Astrocyte (in vitro differentiated cells and primary cell): ENCODE data around the gene MRTFB. TPM values are rescaled to one million over a fixed set of nuclear protein-coding genes. Genes with fewer than 3 reads are reported as not detected.
A peak's percentile ranks its signal among the peaks of the same experiment; 100 is the strongest.

ENCODE experiments used
- DNase-seq: peaks from one replicate; pipeline ENCODE4 v3.0.0-alpha.2; 2010; ENCODE audit warnings: low read depth
- FAIRE-seq: peaks from 2 replicates; lab custom pipeline; 2011; peaks lifted over from hg19 to GRCh38; lab: Jason Lieb, UNC
- H2AFZ ChIP-seq: 2 replicates; pipeline ENCODE4 v1.6.0; 2012; ENCODE audit warnings: low read depth, low read length, inconsistent platforms
- H3K27ac ChIP-seq: 2 replicates; pipeline ENCODE4 v1.5.1; 2011; ENCODE audit warnings: low read depth, low read length, inconsistent platforms
- H3K27me3 ChIP-seq: 2 replicates; pipeline ENCODE4 v1.6.0; 2011; ENCODE audit warnings: low read length, inconsistent platforms; ENCODE audit not compliant: insufficient read depth
- H3K36me3 ChIP-seq: 2 replicates; pipeline ENCODE4 v1.5.1; 2011; ENCODE audit warnings: low read length, inconsistent platforms; ENCODE audit not compliant: insufficient read depth
- H3K4me1 ChIP-seq: 2 replicates; pipeline ENCODE4 v1.5.1; 2011; ENCODE audit warnings: low read length, inconsistent platforms; ENCODE audit not compliant: insufficient read depth
- H3K4me2 ChIP-seq: 2 replicates; pipeline ENCODE4 v1.6.0; 2012; ENCODE audit warnings: low read length, inconsistent platforms
- H3K4me3 ChIP-seq: 2 replicates; pipeline ENCODE4 v1.5.1; 2011; ENCODE audit warnings: low read depth, mild to moderate bottlenecking, low read length, inconsistent platforms; ENCODE audit not compliant: insufficient read depth
- H3K79me2 ChIP-seq: 2 replicates; pipeline ENCODE4 v1.6.0; 2012; ENCODE audit warnings: mild to moderate bottlenecking, low read length, inconsistent platforms; ENCODE audit not compliant: insufficient read depth
- H3K9ac ChIP-seq: 2 replicates; pipeline ENCODE4 v1.6.0; 2012; ENCODE audit warnings: mild to moderate bottlenecking, low read length, inconsistent platforms
- H3K9me3 ChIP-seq: 2 replicates; pipeline ENCODE4 v1.5.1; 2012; ENCODE audit warnings: low read depth, mild to moderate bottlenecking, low read length, inconsistent platforms; ENCODE audit not compliant: insufficient read depth
- H4K20me1 ChIP-seq: 2 replicates; pipeline ENCODE4 v1.6.0; 2012; ENCODE audit warnings: low read length, inconsistent platforms; ENCODE audit not compliant: insufficient read depth
- H3K27ac Mint-ChIP-seq: one replicate; pipeline ENCODE4 v1.8.0; 2021; ENCODE audit warnings: mild to moderate bottlenecking, mixed read lengths; ENCODE audit not compliant: unreplicated experiment
- H3K27me3 Mint-ChIP-seq: one replicate; pipeline ENCODE4 v1.8.0; 2021; ENCODE audit warnings: low read depth, mixed read lengths; ENCODE audit not compliant: unreplicated experiment
- H3K36me3 Mint-ChIP-seq: one replicate; pipeline ENCODE4 v1.8.0; 2021; ENCODE audit warnings: low read depth, mixed read lengths; ENCODE audit not compliant: unreplicated experiment
- H3K4me1 Mint-ChIP-seq: one replicate; pipeline ENCODE4 v1.8.0; 2021; ENCODE audit warnings: low read depth, mixed read lengths; ENCODE audit not compliant: unreplicated experiment
- H3K4me3 Mint-ChIP-seq: one replicate; pipeline ENCODE4 v1.8.0; 2021; ENCODE audit warnings: mild to moderate bottlenecking, moderate library complexity, mixed read lengths; ENCODE audit not compliant: unreplicated experiment
- H3K9me3 Mint-ChIP-seq: one replicate; pipeline ENCODE4 v1.8.0; 2021; ENCODE audit warnings: mild to moderate bottlenecking, mixed read lengths; ENCODE audit not compliant: unreplicated experiment
- EZH2 ChIP-seq: IDR thresholded peaks from 2 replicates; pipeline ENCODE4 v1.6.1; 2012; ENCODE audit warnings: mild to moderate bottlenecking, low read length, inconsistent platforms; ENCODE audit not compliant: insufficient read depth
- total RNA-seq: library from RNA; stranded (reverse); gene quantifications from 2 replicates; pipeline ENCODE4 v1.2.1, GENCODE V29; 2021
- TF ChIP-seq, protein P1 (sequence below): IDR thresholded peaks from 2 replicates; pipeline ENCODE4 v1.5.1; 2011; ENCODE audit warnings: low read depth, mild to moderate bottlenecking, inconsistent platforms, low read length, moderate library complexity; ENCODE audit not compliant: insufficient read depth

Gene MRTFB
- total RNA-seq, 1 donor from 2014 or later = 32.5 TPM

DNA sequence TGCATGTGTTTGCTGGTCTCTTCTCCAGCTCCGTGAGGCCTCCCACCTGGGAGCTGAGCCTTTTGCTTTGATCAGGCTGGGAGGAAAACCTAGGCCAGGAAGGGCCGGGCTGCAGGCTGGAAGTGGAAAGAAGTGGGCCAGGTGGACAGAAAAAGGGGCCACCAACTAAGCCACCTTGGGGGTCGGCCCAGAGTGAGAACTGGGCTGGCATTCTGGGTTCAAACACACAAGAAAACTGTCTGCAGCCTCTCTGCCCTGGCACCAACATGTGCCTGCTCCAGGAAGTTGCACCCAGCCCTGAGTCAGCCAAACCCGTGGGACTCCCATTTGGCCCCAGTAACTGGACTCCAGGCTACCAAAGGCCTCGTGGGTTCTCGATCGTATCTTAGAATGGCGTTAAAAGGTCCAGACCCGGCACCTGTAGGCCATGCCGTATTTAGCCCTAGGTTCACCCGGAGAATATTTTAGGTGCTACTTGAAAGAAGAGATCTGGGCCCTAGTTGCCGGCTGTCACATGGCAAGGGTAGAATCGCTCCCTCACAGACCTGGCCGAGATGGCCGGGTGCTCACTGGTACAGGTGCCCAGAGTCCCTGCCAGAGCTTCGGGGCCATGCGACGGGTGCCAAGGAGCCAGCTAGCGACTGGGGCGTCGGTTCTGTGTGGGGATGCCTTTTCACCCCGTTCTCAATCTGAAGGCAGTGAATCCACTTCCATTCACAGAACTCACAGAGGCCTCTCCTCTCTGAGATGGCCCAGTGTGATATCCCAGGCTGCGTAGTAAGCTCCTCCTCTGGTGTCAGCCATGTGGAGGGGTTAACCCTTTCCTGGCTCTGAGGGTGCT lies 236.6 kb downstream of the MRTFB start:
- Histone ChIP-seq H3K9me3 (no peaks in the 10 kb centered on the region), H3K4me2 (no peak overlapping the region), H3K27me3 (no peaks in the 10 kb centered on the region), H3K36me3 (no peaks in the 10 kb centered on the region), H2AFZ (no peak overlapping the region), H3K4me1 (peaks cover 14% of the 10 kb centered on the region), H3K27ac (no peak overlapping the region), H4K20me1 (peaks cover 79% of the 10 kb centered on the region), H3K9ac (no peak overlapping the region), H3K79me2 (peaks cover 80% of the 10 kb centered on the region), H3K4me3 (no peak overlapping the region)
- Mint-ChIP-seq H3K36me3 (peaks cover 7% of the 10 kb centered on the region), H3K4me3 (no peak overlapping the region), H3K27ac (peak overlapping the region; percentile 18), H3K27me3 (no peaks in the 10 kb centered on the region), H3K9me3 (no peaks in the 10 kb centered on the region), H3K4me1 (peaks cover 54% of the 10 kb centered on the region)
- no peak for DNase-seq
- TF ChIP-seq EZH2 = no peak
- no peak for FAIRE-seq

DNA sequence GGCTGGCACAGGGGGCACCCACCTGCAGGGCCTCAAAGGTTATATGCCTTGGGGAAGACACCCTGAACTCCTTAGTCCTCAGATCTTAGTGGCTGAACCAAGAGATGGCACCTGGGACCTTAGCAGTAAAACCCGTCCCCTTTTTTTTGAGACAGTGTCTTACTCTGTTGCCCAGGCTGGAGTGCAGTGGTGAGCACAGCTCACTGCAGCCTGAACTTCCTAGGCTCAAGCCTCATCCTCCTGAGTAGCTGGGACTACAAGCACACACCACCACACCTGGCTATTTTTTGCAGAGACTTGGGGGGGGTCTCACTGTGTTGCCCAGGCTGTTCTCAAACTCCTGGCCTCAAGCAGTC lies 237.2 kb downstream of the MRTFB start:
- H3K4me3 Mint-ChIP-seq = no peak overlapping the region
- H3K4me1 ChIP-seq = peaks cover 14% of the 10 kb centered on the region
- TF ChIP-seq EZH2 = no peak
- TF ChIP-seq, protein P1, sequence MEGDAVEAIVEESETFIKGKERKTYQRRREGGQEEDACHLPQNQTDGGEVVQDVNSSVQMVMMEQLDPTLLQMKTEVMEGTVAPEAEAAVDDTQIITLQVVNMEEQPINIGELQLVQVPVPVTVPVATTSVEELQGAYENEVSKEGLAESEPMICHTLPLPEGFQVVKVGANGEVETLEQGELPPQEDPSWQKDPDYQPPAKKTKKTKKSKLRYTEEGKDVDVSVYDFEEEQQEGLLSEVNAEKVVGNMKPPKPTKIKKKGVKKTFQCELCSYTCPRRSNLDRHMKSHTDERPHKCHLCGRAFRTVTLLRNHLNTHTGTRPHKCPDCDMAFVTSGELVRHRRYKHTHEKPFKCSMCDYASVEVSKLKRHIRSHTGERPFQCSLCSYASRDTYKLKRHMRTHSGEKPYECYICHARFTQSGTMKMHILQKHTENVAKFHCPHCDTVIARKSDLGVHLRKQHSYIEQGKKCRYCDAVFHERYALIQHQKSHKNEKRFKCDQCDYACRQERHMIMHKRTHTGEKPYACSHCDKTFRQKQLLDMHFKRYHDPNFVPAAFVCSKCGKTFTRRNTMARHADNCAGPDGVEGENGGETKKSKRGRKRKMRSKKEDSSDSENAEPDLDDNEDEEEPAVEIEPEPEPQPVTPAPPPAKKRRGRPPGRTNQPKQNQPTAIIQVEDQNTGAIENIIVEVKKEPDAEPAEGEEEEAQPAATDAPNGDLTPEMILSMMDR = no peak

DNA sequence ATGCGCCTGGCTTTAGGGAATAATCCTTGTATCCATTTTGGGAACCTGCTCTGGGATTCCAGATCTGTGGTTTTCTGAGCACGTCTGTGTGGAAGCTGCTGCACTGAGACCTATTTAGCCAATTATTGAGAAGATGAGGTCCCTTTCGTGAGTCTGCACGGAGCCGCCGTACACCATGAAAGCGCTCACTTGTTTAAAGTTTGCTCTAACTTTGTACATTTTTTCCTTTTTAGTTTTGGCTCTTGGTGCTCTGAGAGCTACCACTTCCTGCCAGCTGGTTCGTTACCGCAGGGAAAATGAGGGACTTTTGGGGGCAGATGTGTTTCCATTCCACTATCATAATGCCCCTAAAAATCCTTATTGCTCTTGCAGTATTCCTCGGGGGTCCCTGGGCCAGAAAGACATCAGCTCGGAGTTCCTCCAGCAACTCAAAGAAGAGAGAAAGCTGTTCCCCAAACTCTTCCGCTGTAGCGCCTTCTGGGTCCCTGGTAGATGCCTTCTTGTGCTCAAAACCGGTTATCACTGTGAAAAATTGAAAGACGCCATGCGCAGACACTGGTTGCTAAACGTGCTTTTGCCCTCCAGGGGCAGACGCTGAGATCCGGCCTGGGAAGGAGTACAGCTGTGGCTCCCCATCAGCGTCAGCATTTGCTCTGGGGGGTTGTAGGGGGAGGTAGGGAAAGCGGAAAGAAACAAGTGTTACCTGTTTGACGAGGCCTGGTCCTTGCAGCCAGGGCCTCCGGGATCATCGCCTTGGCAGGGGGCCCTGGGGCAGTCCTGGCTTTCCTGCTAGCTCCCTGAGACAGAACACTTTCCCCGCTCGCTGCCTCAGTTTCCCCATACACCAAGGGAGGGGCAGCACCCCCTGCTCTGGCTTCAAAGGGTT lies 238.1 kb downstream of the MRTFB start:
- H3K4me3 Mint-ChIP-seq = peak overlapping the region; percentile 52
- Histone ChIP-seq H3K4me1 (peaks cover 14% of the 10 kb centered on the region), H3K27me3 (no peaks in the 10 kb centered on the region), H3K4me2 (peak overlapping the region; percentile 62), H4K20me1 (peaks cover 83% of the 10 kb centered on the region), H3K36me3 (no peaks in the 10 kb centered on the region), H3K27ac (no peak overlapping the region), H3K9me3 (no peaks in the 10 kb centered on the region), H3K4me3 (no peak overlapping the region), H3K79me2 (peaks cover 78% of the 10 kb centered on the region), H2AFZ (no peak overlapping the region), H3K9ac (peak overlapping the region; percentile 10)
- H3K27me3 Mint-ChIP-seq = no peaks in the 10 kb centered on the region
- peaks cover 59% of the 10 kb centered on the region for H3K4me1 Mint-ChIP-seq
- H3K27ac Mint-ChIP-seq = peak overlapping the region; percentile 77
- H3K36me3 Mint-ChIP-seq = peaks cover 7% of the 10 kb centered on the region
- TF ChIP-seq, protein P1 = no peak
- no peak for TF ChIP-seq EZH2
- no peaks in the 10 kb centered on the region for H3K9me3 Mint-ChIP-seq
- FAIRE-seq (no peak), DNase-seq (no peak)

More for the DNA sequence above, 237.2 kb downstream of the MRTFB start:
- Histone ChIP-seq H4K20me1 (peaks cover 84% of the 10 kb centered on the region), H3K79me2 (peaks cover 78% of the 10 kb centered on the region), H3K36me3 (no peaks in the 10 kb centered on the region), H2AFZ (no peak overlapping the region), H3K4me3 (no peak overlapping the region), H3K27ac (no peak overlapping the region), H3K9me3 (no peaks in the 10 kb centered on the region), H3K27me3 (no peaks in the 10 kb centered on the region), H3K4me2 (no peak overlapping the region), H3K9ac (no peak overlapping the region)
- H3K9me3 Mint-ChIP-seq = no peaks in the 10 kb centered on the region
- no peaks in the 10 kb centered on the region for H3K27me3 Mint-ChIP-seq
- peaks cover 57% of the 10 kb centered on the region for H3K4me1 Mint-ChIP-seq
- DNase-seq (no peak), FAIRE-seq (no peak)
- H3K27ac Mint-ChIP-seq = no peak overlapping the region
- H3K36me3 Mint-ChIP-seq = peaks cover 7% of the 10 kb centered on the region
